HG03354 (cell line): ENCODE data around the gene UTP14C.
"Not testable (repeated sequence)": the region's sequence is repeated elsewhere in the genome, so short reads cannot be mapped to it uniquely, and the experiment has no call there.

ENCODE experiments used
- ATAC-seq: cut with Tn5 transposase; IDR thresholded peaks from one replicate; pipeline ENCODE4 v1.9.1; 2021; ENCODE audit warnings: mild to moderate bottlenecking; ENCODE audit not compliant: unreplicated experiment, poor library complexity, severe bottlenecking

Gene UTP14C, protein sequence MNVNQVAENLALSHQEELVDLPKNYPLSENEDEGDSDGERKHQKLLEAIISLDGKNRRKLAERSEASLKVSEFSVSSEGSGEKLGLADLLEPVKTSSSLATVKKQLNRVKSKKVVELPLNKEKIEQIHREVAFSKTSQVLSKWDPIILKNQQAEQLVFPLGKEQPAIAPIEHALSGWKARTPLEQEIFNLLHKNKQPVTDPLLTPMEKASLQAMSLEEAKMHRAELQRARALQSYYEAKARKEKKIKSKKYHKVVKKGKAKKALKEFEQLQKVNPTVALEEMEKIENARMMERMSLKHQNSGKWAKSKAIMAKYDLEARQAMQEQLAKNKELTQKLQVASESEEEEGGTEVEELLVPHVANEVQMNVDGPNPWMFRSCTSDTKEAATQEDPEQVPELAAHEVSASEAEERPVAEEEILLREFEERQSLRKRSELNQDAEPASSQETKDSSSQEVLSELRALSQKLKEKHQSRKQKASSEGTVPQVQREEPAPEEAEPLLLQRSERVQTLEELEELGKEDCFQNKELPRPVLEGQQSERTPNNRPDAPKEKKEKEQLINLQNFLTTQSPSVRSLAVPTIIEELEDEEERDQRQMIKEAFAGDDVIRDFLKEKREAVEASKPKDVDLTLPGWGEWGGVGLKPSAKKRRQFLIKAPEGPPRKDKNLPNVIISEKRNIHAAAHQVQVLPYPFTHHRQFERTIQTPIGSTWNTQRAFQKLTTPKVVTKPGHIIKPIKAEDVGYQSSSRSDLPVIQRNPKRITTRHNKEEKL

DNA sequence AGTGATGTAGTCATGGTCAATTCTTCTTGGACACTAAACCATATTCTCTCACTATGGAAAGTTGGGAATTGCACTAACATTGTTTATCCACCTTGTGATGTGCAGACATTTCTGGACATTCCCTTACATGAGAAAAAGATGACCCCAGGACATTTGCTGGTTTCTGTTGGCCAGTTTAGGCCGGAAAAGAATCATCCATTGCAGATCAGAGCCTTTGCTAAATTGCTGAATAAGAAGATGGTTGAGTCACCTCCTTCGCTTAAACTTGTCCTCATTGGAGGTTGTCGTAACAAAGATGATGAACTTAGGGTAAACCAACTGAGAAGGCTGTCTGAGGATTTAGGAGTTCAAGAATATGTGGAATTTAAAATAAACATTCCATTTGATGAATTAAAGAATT, at the start of gene UTP14C:
Gene UTP14C (plus strand): TSS at position 211 of the 400 bp plus-strand sequence. CDS start 4,114 bp downstream, outside the sequence.
- no peak for ATAC-seq

DNA sequence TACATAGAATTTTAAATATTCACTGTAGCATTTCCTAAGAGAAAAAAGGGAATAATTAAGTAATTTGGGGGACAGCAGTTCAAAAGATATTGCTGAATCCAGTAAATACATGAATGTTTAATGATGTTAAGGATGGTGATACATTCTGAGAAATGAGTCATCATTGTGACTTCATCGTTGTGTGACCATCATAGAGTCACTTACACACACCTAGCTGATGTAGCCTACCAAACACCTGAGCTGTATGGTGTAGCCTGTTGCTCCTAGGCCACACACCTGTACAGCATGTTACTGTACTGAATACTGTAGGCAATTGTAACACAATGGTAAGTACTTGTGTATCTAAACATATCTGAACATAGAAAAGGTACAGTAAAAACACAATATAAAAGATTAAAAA, 48.1 kb upstream of the UTP14C start:
- no peak for ATAC-seq

DNA sequence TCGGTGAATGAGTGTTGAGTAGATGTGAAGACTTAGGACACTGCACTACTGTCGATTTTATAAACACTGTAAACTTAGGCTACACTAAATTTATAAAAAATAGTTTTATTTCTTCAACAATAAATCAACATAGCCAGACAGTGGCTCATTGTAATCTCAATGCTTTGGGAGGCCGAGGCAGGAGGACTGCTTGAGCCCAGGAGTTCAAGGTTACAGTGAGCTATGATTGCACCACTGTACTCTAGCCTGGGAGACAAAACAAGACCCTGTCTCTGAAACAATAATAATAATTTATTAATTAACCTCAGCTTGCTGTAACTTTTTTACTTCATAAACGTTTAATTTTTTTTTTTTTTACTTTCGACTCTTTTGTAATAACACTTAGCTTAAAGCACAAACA, 47.6 kb upstream of the UTP14C start:
- no peak for ATAC-seq

DNA sequence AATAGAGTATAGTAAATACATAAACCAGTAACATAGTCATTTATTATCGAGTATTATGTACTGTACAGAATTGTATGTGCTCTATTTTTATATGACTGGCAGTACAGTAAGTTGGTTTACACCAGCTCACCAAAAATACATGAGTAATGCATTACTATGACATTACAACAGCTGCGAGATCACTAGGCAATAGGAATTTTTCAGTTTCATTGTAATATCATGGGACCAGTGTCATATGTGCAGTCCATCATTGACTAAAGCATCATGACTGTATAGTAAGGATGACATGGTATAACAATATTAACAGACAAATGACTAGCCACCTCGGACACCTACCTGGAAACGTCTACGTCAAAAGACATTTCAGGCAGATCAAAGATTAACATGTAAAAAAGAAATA, 46.9 kb upstream of the UTP14C start:
- no peak for ATAC-seq

DNA sequence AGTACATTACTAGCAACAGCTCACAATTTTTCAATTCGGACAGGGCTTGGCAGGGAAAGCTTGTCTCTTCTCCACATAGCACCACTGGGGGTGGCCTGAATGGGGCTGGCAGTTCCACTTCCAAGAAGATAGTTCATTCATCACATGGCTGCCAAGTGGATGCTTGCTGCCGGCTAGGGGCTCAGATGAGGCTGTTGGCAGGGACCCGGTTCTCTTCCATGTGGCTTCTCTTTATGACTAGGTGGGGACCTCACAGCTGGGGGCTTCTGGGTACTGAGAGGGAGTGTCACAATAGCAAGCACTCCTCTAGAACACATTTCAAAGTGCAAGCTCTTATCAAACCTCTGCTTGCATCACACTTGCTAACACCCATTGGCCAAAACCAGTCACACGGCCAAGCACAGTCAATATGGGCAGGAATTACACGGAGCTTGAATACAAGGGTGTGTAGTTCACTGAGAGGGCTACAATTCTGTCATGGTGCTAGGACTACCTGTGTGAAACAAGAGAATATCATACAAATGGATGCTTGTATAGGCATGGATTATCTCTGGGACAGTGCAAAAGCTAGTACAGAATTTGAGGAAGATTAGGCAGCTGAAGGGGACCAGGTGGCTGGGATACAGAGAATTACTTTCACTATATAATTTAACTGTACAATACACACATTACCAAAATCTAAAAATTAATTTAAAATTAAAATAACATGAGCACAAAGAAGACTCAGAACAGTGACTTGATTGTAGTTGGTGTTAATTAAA, 45.5 kb upstream of the UTP14C start:
- ATAC-seq: no peak

DNA sequence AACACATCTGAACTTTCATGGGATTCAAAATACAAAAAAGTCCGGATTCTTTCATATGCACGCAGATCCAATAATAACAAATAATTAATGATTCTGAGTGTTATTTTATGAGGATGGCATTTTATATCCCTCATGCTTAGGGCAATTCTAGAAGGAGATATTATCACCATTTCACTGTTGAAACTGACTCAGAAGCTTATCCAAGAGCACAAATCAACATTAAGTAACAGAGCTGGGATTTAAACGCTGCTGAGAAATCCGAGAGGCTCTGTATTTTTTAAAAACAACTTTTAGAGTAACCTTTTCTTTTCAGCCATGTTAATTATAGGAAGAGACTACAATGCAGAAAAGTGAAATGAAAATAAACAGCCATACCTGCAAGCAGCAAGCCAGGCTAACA, 43.6 kb upstream of the UTP14C start:
- no peak for ATAC-seq

DNA sequence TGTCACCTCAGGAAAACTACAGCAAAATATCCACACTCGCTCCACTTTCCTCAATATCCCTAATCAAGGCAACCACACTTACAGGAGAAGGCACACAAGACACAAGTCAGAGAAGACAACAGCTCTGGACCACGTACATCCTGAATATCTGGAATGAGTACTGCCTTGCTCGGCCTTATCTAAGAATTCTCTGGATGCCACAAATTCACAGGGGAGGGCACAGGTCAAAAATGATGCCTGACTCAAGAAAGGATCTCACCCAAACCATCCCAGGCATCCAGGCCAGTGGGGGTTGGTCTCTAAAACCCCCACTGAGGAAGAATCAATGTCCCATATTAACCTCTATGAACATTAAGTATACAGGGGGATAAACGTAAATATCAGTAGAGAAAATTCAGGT, 43.1 kb upstream of the UTP14C start:
- ATAC-seq: no peak

DNA sequence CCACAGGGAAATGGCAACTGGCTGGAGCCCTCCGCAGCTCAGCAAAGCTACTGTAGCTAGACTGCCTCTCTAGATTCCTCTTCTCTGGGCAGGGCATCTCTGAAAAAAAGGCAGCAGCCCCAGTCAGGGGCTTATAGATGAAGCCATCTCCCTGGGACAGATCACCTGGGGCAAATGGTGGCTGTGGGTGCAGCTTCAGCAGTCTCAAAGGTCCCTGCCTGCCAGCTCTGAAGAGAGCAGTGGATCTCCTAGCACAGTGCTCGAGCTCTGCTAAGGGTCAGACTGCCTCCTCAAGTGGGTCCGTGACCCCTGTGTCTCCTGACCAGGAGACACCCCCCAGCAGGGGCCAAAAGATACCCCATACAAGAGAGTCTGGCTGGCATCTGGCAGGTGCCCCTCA, 41.2 kb upstream of the UTP14C start:
- not testable (repeated sequence) for ATAC-seq

DNA sequence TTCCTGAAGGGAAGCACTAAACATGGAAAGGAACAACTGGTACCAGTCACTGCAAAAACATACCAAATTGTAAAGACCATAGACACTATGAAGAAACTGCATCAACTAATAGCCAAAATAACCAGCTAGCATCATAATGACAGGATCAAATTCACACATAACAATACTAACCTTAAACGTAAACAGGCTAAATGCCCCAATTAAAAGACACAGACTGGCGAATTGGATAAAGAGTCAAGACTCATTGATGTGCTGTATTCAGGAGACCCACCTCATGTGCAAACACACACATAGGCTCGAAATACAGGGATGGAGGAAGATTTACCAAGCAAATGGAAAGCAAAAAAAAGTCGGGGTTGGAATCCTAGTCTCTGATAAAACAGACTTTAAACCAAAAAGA, 39.6 kb upstream of the UTP14C start:
- not testable (repeated sequence) for ATAC-seq

DNA sequence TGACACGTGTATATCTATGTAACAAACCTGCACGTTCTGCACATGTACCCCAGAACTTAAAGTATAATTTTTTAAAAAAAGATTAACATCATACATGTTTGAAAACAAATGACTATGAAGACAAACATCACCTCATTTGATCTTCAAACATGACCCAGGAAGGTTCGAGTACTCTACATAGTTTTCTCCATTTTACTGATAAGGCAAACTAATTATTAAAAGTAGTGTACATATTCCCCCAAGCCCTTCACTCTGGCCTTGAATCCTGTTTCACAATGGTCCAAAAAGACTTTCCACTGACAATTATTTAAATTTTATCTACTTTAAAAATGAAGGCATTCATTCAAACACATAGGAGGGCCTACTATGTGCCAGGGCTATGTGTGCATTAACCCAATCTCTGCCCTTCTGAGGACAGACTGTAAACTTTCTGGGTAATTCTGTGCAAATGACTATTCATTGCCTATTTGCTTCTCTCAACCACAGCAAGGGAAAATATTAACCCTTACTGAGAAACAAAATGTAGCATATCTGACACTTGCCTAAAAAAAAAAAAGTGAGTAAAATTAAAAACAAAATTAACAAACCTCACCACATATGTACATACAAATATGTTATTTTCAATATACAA, 35.4 kb upstream of the UTP14C start:
- ATAC-seq: no peak

DNA sequence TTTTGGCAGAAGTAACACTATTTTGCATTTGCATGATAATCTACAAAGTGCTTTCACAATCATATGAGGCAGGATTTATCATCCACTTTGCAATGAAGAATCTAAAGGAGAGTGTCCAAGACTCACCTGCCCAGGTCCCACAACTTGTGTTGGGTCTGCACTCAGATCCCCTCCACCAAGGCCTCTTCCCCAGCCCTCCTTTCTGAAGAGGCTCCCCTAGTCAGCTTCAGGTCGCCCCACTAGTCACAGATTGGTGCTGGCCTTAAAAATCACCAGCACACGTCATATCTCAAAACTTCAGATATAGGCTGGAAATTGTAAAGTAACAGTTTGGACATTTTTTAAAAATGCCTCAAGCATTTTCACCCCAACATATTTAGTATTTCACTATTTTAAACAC, 30.8 kb upstream of the UTP14C start:
- ATAC-seq: no peak

DNA sequence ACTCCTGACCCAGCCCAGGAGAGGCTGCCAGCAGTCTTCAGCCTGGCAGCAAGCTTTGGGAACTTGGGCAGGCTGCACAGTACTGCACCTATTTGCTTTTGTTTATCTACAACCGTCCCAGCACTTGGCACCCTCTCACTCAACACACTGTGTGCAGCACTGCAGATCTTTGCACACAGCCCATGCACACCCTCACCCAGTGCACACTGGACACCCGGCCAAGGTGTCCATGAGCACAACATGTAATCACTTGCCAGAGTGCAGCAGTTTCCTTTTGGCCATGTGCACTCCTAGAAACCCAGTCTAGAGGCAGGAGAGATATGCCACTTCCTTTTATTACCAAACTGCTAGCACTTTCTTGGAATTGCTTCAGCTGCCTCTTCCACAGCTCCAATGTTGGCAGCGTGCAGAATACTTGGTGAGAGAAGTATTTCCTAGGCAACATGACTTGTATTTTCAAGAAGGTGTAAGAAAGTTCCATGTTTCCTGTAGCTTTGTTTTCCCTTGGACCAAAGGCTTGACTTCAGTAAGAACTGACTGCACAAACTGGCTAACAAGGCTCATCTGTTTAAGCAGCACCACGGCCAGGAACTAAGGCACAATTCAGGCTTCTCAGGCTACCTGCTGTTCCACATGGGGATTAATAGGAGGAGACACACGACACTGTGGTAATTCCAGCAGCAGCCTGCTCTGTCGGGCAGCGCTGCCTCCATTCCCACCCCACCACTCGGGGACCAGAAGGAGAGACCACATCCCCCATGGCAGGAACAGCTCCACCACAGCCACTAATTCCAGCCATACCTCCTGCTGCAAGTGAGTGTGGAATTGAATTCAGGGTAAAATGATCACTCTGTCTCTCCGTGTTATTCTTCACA, 28.6 kb upstream of the UTP14C start:
- ATAC-seq: no peak

DNA sequence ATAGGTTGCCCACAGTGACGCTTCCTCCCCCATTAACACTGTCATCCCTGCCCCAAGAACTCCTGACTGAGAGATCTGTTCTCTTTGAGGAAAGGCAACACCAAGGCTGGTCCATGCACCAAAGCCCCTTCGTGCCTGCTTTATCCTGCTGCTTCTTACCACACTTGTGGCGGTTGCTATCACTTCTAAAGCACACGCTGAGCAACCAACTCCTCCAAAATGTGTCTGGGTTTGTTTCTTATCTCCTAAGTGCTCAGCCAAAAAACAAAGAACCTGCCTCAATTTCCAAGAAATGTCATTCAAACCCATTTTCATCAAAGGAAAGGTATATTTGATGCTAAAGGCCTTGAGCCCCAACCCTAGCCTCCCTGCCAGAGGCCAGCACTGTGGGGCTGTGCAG, 27.9 kb upstream of the UTP14C start:
- no peak for ATAC-seq

DNA sequence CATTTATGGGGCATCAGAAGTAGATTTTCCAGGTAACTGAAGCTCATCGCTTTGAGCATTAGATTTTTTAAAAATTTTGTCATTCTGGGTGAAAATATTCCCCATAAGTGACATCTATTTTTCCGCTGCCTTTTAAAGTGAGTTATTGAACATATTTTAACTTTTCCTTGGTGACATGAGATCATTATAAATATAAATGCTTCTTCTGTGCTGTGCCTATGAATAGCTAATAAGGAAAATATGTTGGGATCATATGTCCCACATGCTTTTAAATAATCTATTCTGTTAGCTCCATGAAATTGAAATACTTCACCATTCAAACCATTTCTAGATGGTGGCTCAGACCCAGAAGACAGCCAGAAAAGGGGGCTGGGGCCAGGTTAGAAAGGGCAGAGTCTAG, 27.3 kb upstream of the UTP14C start:
- no peak for ATAC-seq

DNA sequence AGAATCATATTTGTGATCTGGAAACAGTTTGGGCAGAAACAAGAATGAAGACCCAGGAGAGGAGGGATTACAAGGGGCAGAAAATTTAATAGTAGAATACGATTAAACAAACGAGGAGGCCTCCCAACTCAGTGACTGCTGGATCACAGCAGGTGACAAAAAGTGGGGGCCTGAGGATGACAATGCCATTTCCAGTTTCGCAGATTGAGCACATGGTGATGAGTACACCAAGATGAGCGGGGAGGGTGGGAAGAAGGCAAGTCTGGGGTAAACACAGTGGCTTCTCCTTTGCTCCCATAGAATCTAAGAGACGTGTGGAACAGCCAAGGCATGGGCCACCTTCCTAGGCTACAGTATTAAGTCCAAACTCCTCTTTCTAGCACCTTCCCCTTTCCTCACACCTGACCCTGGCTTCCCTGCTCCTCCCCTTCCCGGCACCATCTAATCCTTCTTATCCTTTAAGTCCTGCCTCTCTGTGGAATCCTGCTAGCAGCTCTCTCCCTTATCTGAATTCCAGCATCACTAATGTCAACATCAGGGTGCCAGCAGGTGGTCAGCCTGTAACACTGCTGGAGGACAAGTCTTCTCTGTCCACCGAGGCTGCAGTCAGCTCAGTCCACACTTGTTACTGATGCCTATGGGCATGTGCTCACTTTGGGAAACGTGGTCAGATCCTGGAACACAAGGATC, 26.7 kb upstream of the UTP14C start:
- ATAC-seq: no peak

DNA sequence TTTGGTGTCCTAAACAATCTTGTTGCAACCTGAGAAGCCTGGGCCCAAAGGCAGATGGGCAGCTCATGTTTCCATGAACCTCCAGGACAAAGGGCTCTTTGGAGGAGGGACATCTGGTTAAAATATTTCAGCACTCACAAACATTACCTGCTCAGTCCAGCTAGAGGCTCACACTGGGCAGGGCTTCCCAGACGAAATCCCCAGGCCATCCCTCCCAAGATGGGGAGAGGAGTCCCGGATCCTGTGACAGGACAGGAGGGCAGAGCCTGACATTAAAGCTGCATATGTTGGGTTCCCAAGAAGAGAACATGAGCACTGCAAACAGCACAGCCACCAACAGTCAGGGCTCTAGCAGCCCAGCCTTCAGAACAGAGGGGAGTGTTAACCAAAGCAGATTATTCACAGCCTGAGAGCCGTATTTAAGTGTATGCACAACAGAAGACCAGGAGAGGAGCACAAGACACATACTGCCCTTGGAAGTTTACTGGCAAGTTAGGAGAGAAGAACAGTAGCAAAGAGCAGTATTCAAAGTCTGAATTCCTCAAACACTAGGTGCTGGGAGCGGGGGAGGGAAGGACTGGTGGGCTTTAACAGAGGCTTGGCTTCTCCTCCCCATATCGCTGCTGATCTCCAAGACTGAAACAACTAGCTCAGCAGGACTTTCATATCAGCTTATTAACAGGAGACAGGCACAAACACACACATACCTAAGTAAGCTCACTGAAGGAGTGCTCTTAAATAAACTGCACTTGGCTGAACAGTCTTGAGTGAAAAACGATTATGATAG, 25.6 kb upstream of the UTP14C start:
- ATAC-seq: no peak

DNA sequence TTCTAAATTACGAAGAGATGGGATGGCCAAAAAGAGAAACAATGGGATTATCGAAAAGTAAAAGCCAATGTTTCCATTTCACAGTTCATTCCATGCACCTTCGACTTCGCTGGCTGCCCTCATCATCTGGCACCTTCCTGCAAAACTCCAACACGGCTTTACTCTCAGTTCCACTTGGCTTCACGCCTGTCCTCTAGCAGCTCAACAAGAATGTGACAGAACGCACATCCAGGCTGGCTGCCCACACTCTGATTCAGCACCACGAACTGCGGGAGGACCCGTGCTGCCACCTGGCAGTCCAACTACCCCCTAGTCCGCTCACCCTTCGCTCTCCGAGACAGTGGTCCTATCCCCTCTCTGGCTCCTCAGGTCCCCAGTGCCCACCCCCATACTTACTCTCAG, 25.0 kb upstream of the UTP14C start:
- no peak for ATAC-seq

DNA sequence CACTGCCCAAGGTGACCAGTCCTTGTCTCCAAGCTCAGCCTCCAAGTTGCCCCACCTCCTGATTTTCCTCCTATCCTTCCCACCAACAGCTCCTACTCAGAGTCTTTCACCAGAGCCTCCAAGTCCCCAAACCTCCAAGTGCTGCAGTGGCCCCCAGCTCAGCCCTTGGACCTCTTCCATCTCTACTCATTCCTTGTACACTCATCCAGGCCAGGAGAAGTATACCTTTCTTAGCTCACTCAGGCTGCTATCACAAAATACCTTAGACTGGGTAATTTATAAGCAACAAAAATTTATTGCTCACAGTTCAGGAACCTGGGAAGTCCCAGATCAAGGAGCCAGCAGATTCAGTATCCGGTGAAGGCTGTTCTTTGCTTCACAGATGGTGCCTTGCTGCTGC, 24.6 kb upstream of the UTP14C start:
- no peak for ATAC-seq
